Muscle of leg (tissue), 11 donors: Measurements from ENCODE around the gene TENT4A. TPM values are rescaled to one million over a fixed set of nuclear protein-coding genes. Genes with fewer than 3 reads are reported as not detected.
A peak's percentile ranks its signal among the peaks of the same experiment; 100 is the strongest.

Experiments used
- DNase-seq: peaks from one replicate; pipeline ENCODE4 v3.0.0; 2013
- H3K27ac ChIP-seq: one replicate; pipeline ENCODE4 v1.5.1; 2013; ENCODE audit warnings: mild to moderate bottlenecking, low read length, control low read depth
- H3K27me3 ChIP-seq: one replicate; pipeline ENCODE4 v1.6.1; 2013; ENCODE audit warnings: low read length; ENCODE audit not compliant: control insufficient read depth, insufficient read depth
- H3K36me3 ChIP-seq: one replicate; pipeline ENCODE4 v1.6.1; 2013; ENCODE audit warnings: low read length; ENCODE audit not compliant: control insufficient read depth, insufficient read depth
- H3K4me1 ChIP-seq: one replicate; pipeline ENCODE4 v1.6.1; 2013; ENCODE audit warnings: low read length; ENCODE audit not compliant: control insufficient read depth, insufficient read depth
- H3K4me3 ChIP-seq: one replicate; pipeline ENCODE4 v1.5.1; 2013; ENCODE audit warnings: low read length, control low read depth
- H3K9me3 ChIP-seq: replicated peaks from 2 replicates; pipeline ENCODE4 v1.6.1; 2013; ENCODE audit warnings: low read depth, low read length; ENCODE audit not compliant: control insufficient read depth
- WGBS: methylation state at CpG from one replicate; pipeline ENCODE4 v1.1.5; 2013; ENCODE audit warnings: missing lambda C conversion rate; ENCODE audit not compliant: insufficient coverage; 5-methylcytosine and 5-hydroxymethylcytosine counted together
- polyA plus RNA-seq, 8 donors: library from polyadenylated mRNA; unstranded; fragments of 120-200 nt; gene quantifications; one replicate each; pipeline versions ENCODE4 v1.2.1 to v1.2.3, GENCODE V29; 2013; ENCODE audit warnings: inconsistent platforms in 1 of 8, low replicate concordance in 1 of 8; ENCODE audit not compliant: insufficient read length in 8 of 8, insufficient read depth in 1 of 8
- total RNA-seq: library from RNA; stranded (reverse); fragments of 120-200 nt; gene quantifications from one replicate; pipeline ENCODE4 v1.2.4, GENCODE V29; 2013

TENT4A gene
- total and polyA plus RNA-seq, 9 donors, result 9.0 to 22.2 (median 16.5) TPM

DNA sequence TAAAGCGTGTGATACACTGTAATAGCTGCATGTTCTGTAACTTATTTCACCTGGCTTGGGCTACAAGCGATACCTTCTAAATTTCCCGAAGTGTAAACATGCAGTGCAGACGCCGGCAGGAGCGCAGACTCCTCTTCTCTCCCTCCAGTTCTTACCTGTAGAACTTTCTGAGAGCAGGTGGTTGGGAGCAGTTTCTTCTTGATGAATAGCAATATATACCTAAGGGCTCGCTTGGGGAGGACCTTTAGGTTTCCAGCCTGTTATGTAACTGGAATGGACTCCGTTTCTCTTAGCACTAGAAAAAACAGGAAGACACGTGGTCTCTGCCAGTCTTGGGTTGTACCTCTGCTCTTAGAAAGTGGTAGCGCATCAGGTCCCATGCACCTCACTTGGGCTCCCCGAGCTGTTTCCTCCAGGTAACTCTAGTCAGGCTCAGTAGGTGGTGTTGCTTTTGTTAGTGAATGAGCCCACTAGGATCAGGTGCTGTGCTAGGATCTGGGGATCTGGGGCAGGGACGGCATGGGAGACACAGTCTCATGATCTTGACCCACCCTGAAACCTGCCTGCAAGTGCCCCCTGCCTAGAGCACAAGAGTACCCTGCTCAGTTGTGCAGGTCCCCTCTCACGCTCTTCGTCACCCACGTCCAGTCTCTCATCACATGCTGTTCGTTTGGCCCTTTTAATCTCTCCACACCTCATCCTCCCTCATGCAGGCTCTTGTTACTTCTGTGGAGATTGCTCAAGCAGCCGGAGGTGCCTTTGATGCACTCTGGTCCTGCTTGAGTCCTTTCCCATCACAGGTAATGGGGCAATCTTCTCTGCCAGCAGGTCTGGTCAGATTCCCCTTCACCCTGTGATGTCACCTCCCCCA, 2.8 kb downstream of the TENT4A start:
- Histone ChIP-seq H3K27me3 (no peaks in the 10 kb centered on the region), H3K36me3 (peaks cover 17% of the 10 kb centered on the region), H3K27ac (no peak overlapping the region), H3K4me3 (peak overlapping the region; percentile 49), H3K4me1 (peaks cover 37% of the 10 kb centered on the region), H3K9me3 (no peaks in the 10 kb centered on the region)
- 56% methylated on average over 10 of the region's 17 CpGs for WGBS
- no peak for DNase-seq

GRCh38 chr5:6716629-6717149, 3.5 kb downstream of the TENT4A start:
- WGBS, result no CpG with 5 or more reads among the region's 4 CpGs
- no peak overlapping the region for H3K4me3 ChIP-seq
- H3K27me3 ChIP-seq, result no peaks in the 10 kb centered on the region
- H3K9me3 ChIP-seq, result no peaks in the 10 kb centered on the region
- H3K27ac ChIP-seq, result no peak overlapping the region
- DNase-seq, result no peak
- peaks cover 42% of the 10 kb centered on the region for H3K4me1 ChIP-seq
- peaks cover 17% of the 10 kb centered on the region for H3K36me3 ChIP-seq

DNA sequence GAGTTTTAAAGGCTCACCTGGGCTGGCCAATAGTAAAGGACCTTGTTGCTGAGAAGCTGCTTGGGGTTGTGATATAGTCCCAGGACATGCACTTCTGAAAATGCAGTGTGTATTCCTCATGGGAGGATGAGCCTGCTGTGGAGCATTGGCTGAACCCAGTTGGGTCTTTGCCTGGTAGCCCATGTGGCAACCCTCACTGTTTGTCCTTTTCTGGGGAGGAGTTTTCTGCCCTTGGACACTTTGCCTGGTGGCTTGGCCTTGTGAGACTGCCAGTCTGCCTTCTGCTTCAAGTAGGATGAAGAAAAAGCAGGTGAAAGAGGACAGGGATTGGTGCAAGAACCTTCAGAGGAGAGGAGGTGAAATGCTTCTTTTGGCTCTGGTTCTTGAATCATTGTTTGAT, 4.0 kb downstream of the TENT4A start:
- Histone ChIP-seq H3K36me3 (peaks cover 17% of the 10 kb centered on the region), H3K4me3 (no peak overlapping the region), H3K4me1 (peaks cover 41% of the 10 kb centered on the region), H3K27ac (no peak overlapping the region), H3K9me3 (no peaks in the 10 kb centered on the region), H3K27me3 (no peaks in the 10 kb centered on the region)
- no peak for DNase-seq

DNA sequence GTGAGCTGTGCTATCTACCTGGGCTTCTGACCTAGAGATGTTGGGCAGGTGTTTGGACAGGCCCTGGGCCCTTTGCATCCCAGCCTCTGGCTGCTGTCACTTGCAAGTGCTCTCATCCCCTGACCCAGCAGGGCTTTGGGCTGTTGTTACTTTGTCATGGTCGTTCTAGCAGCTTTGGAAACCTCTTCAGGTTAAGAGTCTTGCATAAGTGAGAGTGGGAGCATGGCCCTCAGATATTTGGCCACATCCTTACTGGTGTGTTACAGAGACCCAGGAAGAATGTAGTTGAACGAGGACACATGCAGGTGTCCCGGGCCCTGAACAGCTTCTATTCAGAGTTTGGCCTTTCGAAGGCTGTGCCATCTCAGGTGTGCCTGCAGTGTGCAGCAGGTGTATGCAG, 4.5 kb downstream of the TENT4A start:
- 67% methylated on average over 1 of the region's 4 CpGs for WGBS

DNA sequence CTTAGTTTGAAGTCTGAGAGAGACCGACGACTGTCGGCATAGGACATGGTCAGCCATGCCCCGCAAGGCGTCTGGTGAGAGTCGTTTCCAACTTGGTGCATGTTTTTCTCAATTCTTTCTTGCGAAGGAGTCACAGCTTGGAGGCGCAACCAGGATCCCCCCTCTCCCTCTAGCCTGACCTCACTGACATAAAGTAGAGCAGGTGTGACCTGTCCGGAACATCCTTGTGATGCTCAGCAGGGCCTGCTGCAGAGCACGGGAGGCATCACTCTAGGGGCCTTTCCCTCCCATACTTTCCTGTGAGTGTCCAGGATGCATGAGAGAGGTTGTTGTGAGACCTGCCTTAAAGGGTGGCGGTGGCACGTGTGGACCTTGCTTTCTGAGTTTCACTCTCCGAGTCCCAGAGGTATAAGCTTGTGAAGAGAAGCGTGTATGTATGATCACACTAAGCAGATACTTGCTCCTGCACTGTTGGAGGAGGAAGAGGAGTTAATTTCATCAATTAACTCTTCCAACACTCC, 5.0 kb downstream of the TENT4A start:
- Histone ChIP-seq H3K9me3 (no peaks in the 10 kb centered on the region), H3K36me3 (peaks cover 17% of the 10 kb centered on the region), H3K4me3 (no peak overlapping the region), H3K27ac (no peak overlapping the region), H3K4me1 (peaks cover 43% of the 10 kb centered on the region), H3K27me3 (no peaks in the 10 kb centered on the region)
- DNase-seq, result no peak
- 74% methylated on average over 10 of the region's 14 CpGs for WGBS

More for the DNA sequence above, 4.5 kb downstream of the TENT4A start:
- H3K9me3 ChIP-seq, result no peaks in the 10 kb centered on the region
- H3K27ac ChIP-seq, result no peak overlapping the region
- peaks cover 41% of the 10 kb centered on the region for H3K4me1 ChIP-seq
- DNase-seq, result no peak
- peaks cover 17% of the 10 kb centered on the region for H3K36me3 ChIP-seq
- H3K27me3 ChIP-seq, result no peaks in the 10 kb centered on the region
- no peak overlapping the region for H3K4me3 ChIP-seq

DNA sequence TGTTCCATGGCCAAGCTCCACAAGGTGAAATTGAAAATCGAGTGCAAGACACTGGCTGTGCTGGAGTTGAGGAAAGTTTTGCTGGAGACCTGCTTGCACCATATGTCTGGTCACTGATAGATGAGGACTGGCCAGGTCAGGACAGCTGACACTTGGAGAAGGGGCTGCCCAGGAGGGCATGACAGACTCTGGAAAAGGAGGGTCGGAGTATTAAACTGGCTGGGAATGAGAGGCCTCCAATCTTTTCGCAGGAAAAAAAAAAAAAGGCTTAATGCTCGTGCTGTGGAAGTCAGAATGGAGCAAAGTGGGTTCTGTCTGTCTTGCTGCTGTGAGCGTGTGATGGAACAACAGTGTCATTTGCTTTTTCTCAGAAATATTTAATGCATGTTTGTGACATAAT, 5.5 kb downstream of the TENT4A start:
- Histone ChIP-seq H3K9me3 (no peaks in the 10 kb centered on the region), H3K4me1 (peaks cover 47% of the 10 kb centered on the region), H3K27ac (no peak overlapping the region), H3K36me3 (peaks cover 17% of the 10 kb centered on the region), H3K27me3 (no peaks in the 10 kb centered on the region), H3K4me3 (no peak overlapping the region)
- 75% methylated on average over 4 of the region's 5 CpGs for WGBS
- no peak for DNase-seq

- no peak overlapping the region for H3K27ac ChIP-seq
- H3K27me3 ChIP-seq, result no peaks in the 10 kb centered on the region
- H3K4me1 ChIP-seq, result peaks cover 49% of the 10 kb centered on the region
- DNase-seq, result no peak
- no peak overlapping the region for H3K4me3 ChIP-seq
- 92% methylated on average over 4 of the region's 5 CpGs for WGBS
- H3K9me3 ChIP-seq, result no peaks in the 10 kb centered on the region
- H3K36me3 ChIP-seq, result peaks cover 19% of the 10 kb centered on the region
Observed at GRCh38 chr5:6719417-6719816, 6.2 kb downstream of the TENT4A start.

- DNase-seq, result no peak
- Histone ChIP-seq H3K27ac (no peak overlapping the region), H3K4me1 (peaks cover 47% of the 10 kb centered on the region), H3K36me3 (peaks cover 22% of the 10 kb centered on the region), H3K27me3 (no peaks in the 10 kb centered on the region), H3K4me3 (no peak overlapping the region), H3K9me3 (no peaks in the 10 kb centered on the region)
- 82% methylated on average over 3 of the region's 5 CpGs for WGBS
Observed at GRCh38 chr5:6719896-6720560, 6.8 kb downstream of the TENT4A start.

- H3K27ac ChIP-seq, result no peak overlapping the region
- H3K4me1 ChIP-seq, result peaks cover 43% of the 10 kb centered on the region
- 70% methylated on average over 2 of the region's 6 CpGs for WGBS
- peaks cover 22% of the 10 kb centered on the region for H3K36me3 ChIP-seq
- H3K9me3 ChIP-seq, result no peaks in the 10 kb centered on the region
- no peaks in the 10 kb centered on the region for H3K27me3 ChIP-seq
- no peak overlapping the region for H3K4me3 ChIP-seq
- DNase-seq, result no peak
Observed at GRCh38 chr5:6720561-6720921, 7.3 kb downstream of the TENT4A start.

DNA sequence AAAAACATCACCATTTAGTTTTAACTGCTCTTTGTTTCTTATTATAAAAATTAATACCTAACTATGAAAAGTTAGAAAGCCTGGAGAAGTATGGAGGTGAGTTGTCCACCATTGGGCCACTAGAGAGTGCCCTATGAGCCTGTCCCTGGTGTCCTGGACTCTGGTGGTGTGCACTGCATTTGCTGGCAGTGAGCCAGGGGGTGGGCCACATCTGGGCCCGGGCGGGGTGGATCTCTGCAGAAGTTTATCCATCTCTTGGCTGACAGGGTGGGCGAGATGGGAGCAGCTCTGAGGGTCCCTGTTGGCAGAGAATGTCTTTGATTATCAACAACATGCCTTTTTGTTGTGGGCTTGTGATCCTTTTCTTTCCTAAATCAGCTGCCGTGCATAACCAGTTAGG, 8.2 kb downstream of the TENT4A start:
- H3K36me3 ChIP-seq, result peaks cover 23% of the 10 kb centered on the region
- 30% methylated on average over 3 of the region's 4 CpGs for whole genome bisulfite sequencing
- no peak for DNase-seq
- peak overlapping the region; percentile 77 for H3K27ac ChIP-seq
- H3K4me3 ChIP-seq, result no peak overlapping the region
- H3K4me1 ChIP-seq, result peaks cover 36% of the 10 kb centered on the region
- no peaks in the 10 kb centered on the region for H3K27me3 ChIP-seq
- H3K9me3 ChIP-seq, result no peaks in the 10 kb centered on the region
